Activated naive CD8-positive, alpha-beta T cell treated with anti-CD3 and anti-CD28 coated beads, Interleukin-2, amount 50 U/mL, for 16 hours (primary cell): ENCODE measurements around the gene GARIN3.
"Not testable (repeated sequence)": the region's sequence is repeated elsewhere in the genome, so short reads cannot be mapped to it uniquely, and the experiment has no call there.

ENCODE experiments used
- DNase-seq: peaks from one replicate; pipeline ENCODE4 v3.0.0-alpha.2; 2020; ENCODE audit warnings: low read depth, low spot score

The GARIN3 gene

GRCh38 chr5:157185122-157185521, 19.1 kb upstream of the GARIN3 start:
- DNase-seq = not testable (repeated sequence)

- DNase-seq = no peak
Observed at GRCh38 chr5:157184117-157184670, 18.1 kb upstream of the GARIN3 start.

GRCh38 chr5:157182143-157182757, 16.2 kb upstream of the GARIN3 start:
- no peak for DNase-seq

- no peak for DNase-seq
Observed at GRCh38 chr5:157180374-157181264, 14.6 kb upstream of the GARIN3 start, which contains the start of gene ITK. Gene ITK, plus strand, starts transcription at chr5:157180840. Its CDS starts 138 bp downstream, at chr5:157180978.

GRCh38 chr5:157178966-157179365, 12.9 kb upstream of the GARIN3 start:
- no peak for DNase-seq

GRCh38 chr5:157177953-157178352, 11.9 kb upstream of the GARIN3 start:
- no peak for DNase-seq

GRCh38 chr5:157175071-157175612, 9.1 kb upstream of the GARIN3 start:
- no peak for DNase-seq

GRCh38 chr5:157172403-157172802, 6.3 kb upstream of the GARIN3 start:
- peak; percentile 76 for DNase-seq

GRCh38 chr5:157168286-157168685, 2.2 kb upstream of the GARIN3 start:
- DNase-seq = no peak

- DNase-seq = no peak
Observed at GRCh38 chr5:157167214-157167621, 1.2 kb upstream of the GARIN3 start.

- DNase-seq = no peak
Observed at GRCh38 chr5:157165668-157166067, 396 bp downstream of the GARIN3 start.

GRCh38 chr5:157165261-157165660, 803 bp downstream of the GARIN3 start:
- DNase-seq = no peak

- DNase-seq = no peak
Observed at GRCh38 chr5:157164521-157164920, 1.5 kb downstream of the GARIN3 start.

GRCh38 chr5:157162919-157163510, 3.0 kb downstream of the GARIN3 start:
- no peak for DNase-seq

GRCh38 chr5:157161996-157162395, 4.1 kb downstream of the GARIN3 start:
- no peak for DNase-seq

GRCh38 chr5:157160001-157160400, 6.1 kb downstream of the GARIN3 start:
- DNase-seq = no peak

- no peak for DNase-seq
Observed at GRCh38 chr5:157159209-157159751, 6.8 kb downstream of the GARIN3 start.

- DNase-seq = no peak
Observed at GRCh38 chr5:157157293-157157891, 8.7 kb downstream of the GARIN3 start.

- DNase-seq = no peak
Observed at GRCh38 chr5:157155297-157155696, 10.8 kb downstream of the GARIN3 start.

- no peak for DNase-seq
Observed at GRCh38 chr5:157150995-157151394, 15.1 kb downstream of the GARIN3 start.
